Progenitor cell of endocrine pancreas (in vitro differentiated cells): ENCODE results near the gene WTIP. TPM values are rescaled to one million over a fixed set of nuclear protein-coding genes. Genes with fewer than 3 reads are reported as not detected.
"Not testable (repeated sequence)": the region's sequence is repeated elsewhere in the genome, so short reads cannot be mapped to it uniquely, and the experiment has no call there.

Source experiments
- DNase-seq: peaks from one replicate; pipeline ENCODE4 v3.0.0; 2021; ENCODE audit warnings: low spot score; ENCODE audit not compliant: unreplicated experiment
- H3K27ac Mint-ChIP-seq: 2 replicates; pipeline ENCODE4 v1.8.0; 2021; ENCODE audit warnings: mild to moderate bottlenecking, moderate library complexity, mixed read lengths
- H3K27me3 Mint-ChIP-seq: 2 replicates; pipeline ENCODE4 v1.8.0; 2021; ENCODE audit warnings: mixed read lengths
- H3K36me3 Mint-ChIP-seq: 2 replicates; pipeline ENCODE4 v1.8.0; 2022; ENCODE audit warnings: mixed read lengths; ENCODE audit not compliant: insufficient read depth
- H3K4me1 Mint-ChIP-seq: 2 replicates; pipeline ENCODE4 v1.8.0; 2021; ENCODE audit warnings: low read depth, mixed read lengths
- H3K4me3 Mint-ChIP-seq: 2 replicates; pipeline ENCODE4 v1.8.0; 2021; ENCODE audit warnings: low read depth, mild to moderate bottlenecking, moderate library complexity, mixed read lengths
- H3K9me3 Mint-ChIP-seq: 2 replicates; pipeline ENCODE4 v1.8.0; 2021; ENCODE audit warnings: low read depth, mixed read lengths
- CTCF ChIP-seq: fragments of 200-600 bp; sonication (generic); IDR thresholded peaks from one replicate; pipeline ENCODE4 v1.5.0; 2021; ENCODE audit warnings: antibody characterized with exemption, mild to moderate bottlenecking; ENCODE audit not compliant: unreplicated experiment
- total RNA-seq: library from RNA; stranded (reverse); gene quantifications from 2 replicates; pipeline ENCODE4 v1.2.1, GENCODE V29; 2021

WTIP gene
- total RNA-seq, 1 donor from 2014 or later: 24.4 TPM

- peaks cover 2% of the 10 kb centered on the region for H3K4me1 Mint-ChIP-seq
- H3K4me3 Mint-ChIP-seq: no peak overlapping the region
- DNase-seq: no peak
- no peak overlapping the region for H3K27ac Mint-ChIP-seq
- H3K9me3 Mint-ChIP-seq: no peaks in the 10 kb centered on the region
- TF ChIP-seq CTCF: no peak
- peaks cover 37% of the 10 kb centered on the region for H3K36me3 Mint-ChIP-seq
- H3K27me3 Mint-ChIP-seq: no peaks in the 10 kb centered on the region
Measured at GRCh38 chr19:34454091-34454490, 27.5 kb upstream of the WTIP start.

DNA sequence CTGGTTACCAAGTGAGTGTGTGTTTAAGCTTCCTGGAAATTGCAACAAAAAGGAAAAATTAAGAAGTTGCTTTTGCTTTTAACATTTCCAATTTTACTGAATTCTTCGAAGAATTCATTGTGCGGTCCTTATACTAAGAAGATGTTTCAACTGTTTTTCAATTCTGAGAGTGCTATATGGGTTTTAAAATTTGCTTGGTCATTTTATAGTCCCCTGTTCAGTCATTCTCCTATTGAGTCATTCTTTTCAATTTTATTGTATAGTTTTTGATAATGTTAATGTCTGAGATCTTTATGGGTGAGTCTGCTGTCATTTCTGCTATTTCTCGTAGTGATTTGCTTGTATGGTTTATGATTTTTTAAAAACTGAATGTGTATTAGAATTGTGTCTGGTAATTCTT lies 26.9 kb upstream of the WTIP start:
- no peak for DNase-seq
- H3K9me3 Mint-ChIP-seq: no peaks in the 10 kb centered on the region
- peaks cover 7% of the 10 kb centered on the region for H3K4me1 Mint-ChIP-seq
- no peak overlapping the region for H3K27ac Mint-ChIP-seq
- no peak overlapping the region for H3K4me3 Mint-ChIP-seq
- H3K27me3 Mint-ChIP-seq: no peaks in the 10 kb centered on the region
- H3K36me3 Mint-ChIP-seq: peaks cover 32% of the 10 kb centered on the region
- no peak for TF ChIP-seq CTCF

GRCh38 chr19:34455783-34456480 lies 25.6 kb upstream of the WTIP start:
- not testable (repeated sequence) for DNase-seq, H3K27ac Mint-ChIP-seq, H3K27me3 Mint-ChIP-seq, H3K4me3 Mint-ChIP-seq, H3K9me3 Mint-ChIP-seq
- H3K36me3 Mint-ChIP-seq: peaks cover 34% of the 10 kb centered on the region
- peaks cover 13% of the 10 kb centered on the region for H3K4me1 Mint-ChIP-seq

DNA sequence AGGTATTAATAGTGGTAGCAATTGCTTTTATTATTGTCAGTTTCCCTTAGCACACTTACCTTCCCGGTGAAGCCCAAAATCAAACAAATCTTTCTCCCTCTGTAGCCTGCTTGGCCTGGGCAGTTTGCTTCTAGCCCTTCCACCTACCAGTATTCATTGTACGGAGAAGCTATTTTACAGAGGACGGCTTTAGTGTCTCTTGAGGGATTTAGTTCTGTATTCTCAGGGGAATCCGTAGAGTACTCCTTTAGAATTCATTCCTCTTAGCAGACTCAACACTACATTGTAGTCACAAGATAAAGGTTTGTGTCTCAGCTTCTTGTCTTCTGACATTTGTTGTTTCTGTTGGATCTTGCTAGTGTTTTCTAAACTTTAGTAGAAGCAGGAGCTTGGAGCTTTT lies 24.1 kb upstream of the WTIP start:
- H3K9me3 Mint-ChIP-seq: no peaks in the 10 kb centered on the region

GRCh38 chr19:34458677-34459076 lies 22.9 kb upstream of the WTIP start:
- TF ChIP-seq CTCF: no peak
- DNase-seq: no peak
- Mint-ChIP-seq H3K9me3 (no peaks in the 10 kb centered on the region), H3K4me1 (peaks cover 13% of the 10 kb centered on the region), H3K27me3 (no peaks in the 10 kb centered on the region), H3K36me3 (peaks cover 39% of the 10 kb centered on the region), H3K27ac (peak overlapping the region; percentile 91), H3K4me3 (no peak overlapping the region)

More for the DNA sequence above, 24.1 kb upstream of the WTIP start:
- no peak overlapping the region for H3K4me3 Mint-ChIP-seq
- DNase-seq: no peak
- no peak overlapping the region for H3K27ac Mint-ChIP-seq
- no peaks in the 10 kb centered on the region for H3K27me3 Mint-ChIP-seq
- H3K4me1 Mint-ChIP-seq: peaks cover 13% of the 10 kb centered on the region
- TF ChIP-seq CTCF: no peak
- H3K36me3 Mint-ChIP-seq: peaks cover 41% of the 10 kb centered on the region

GRCh38 chr19:34459614-34460013 lies 21.9 kb upstream of the WTIP start:
- peaks cover 13% of the 10 kb centered on the region for H3K4me1 Mint-ChIP-seq
- H3K27me3 Mint-ChIP-seq: no peaks in the 10 kb centered on the region
- H3K36me3 Mint-ChIP-seq: peaks cover 36% of the 10 kb centered on the region
- no peaks in the 10 kb centered on the region for H3K9me3 Mint-ChIP-seq
- no peak for TF ChIP-seq CTCF
- peak overlapping the region; percentile 91 for H3K27ac Mint-ChIP-seq
- no peak overlapping the region for H3K4me3 Mint-ChIP-seq
- DNase-seq: no peak
